OCI-LY1 (cell line): ENCODE results near the gene SPP1.
"Not testable (repeated sequence)": the region's sequence is repeated elsewhere in the genome, so short reads cannot be mapped to it uniquely, and the experiment has no call there.

ENCODE experiments used
- H2AFZ ChIP-seq: fragments of 200-600 bp; sonication (generic), shearing (Covaris generic); 2 replicates; pipeline ENCODE4 v1.6.0; 2014; ENCODE audit warnings: antibody characterized with exemption, mild to moderate bottlenecking, low read length
- H3F3A ChIP-seq: fragments of 200-600 bp; sonication (generic), shearing (Covaris generic); 2 replicates; pipeline ENCODE4 v1.6.0; 2014; ENCODE audit warnings: mild to moderate bottlenecking, antibody characterized with exemption, low read length, moderate library complexity; ENCODE audit not compliant: insufficient read depth
- H3K27ac ChIP-seq: fragments of 200-600 bp; sonication (generic); 2 replicates; pipeline ENCODE4 v1.5.1; 2014; ENCODE audit warnings: low read length, mixed run types, mild to moderate bottlenecking, low read depth; ENCODE audit not compliant: poor library complexity, severe bottlenecking
- H3K27me3 ChIP-seq: fragments of 200-600 bp; sonication (generic); 2 replicates; pipeline ENCODE4 v1.6.0; 2014; ENCODE audit warnings: antibody characterized with exemption, mild to moderate bottlenecking, low read length, moderate library complexity; ENCODE audit not compliant: insufficient read depth
- H3K36me3 ChIP-seq: fragments of 200-600 bp; sonication (generic); 2 replicates; pipeline ENCODE4 v1.6.1; 2014; ENCODE audit warnings: mild to moderate bottlenecking, antibody characterized with exemption, low read length, moderate library complexity, mixed read lengths; ENCODE audit not compliant: insufficient read depth
- H3K4me1 ChIP-seq: fragments of 200-600 bp; sonication (generic); 2 replicates; pipeline ENCODE4 v1.5.1; 2014; ENCODE audit warnings: mild to moderate bottlenecking, low read length, moderate library complexity; ENCODE audit not compliant: insufficient read depth, severe bottlenecking
- H3K4me2 ChIP-seq: fragments of 200-600 bp; sonication (generic), shearing (Covaris generic); 2 replicates; pipeline ENCODE4 v1.6.1; 2014; ENCODE audit warnings: low read length
- H3K4me3 ChIP-seq: fragments of 200-600 bp; sonication (generic); 2 replicates; pipeline ENCODE4 v1.5.1; 2014; ENCODE audit warnings: low read length, low read depth, mild to moderate bottlenecking, mixed read lengths; ENCODE audit not compliant: poor library complexity, severe bottlenecking
- H3K79me2 ChIP-seq: fragments of 200-600 bp; shearing (Covaris generic); 2 replicates; pipeline ENCODE4 v1.6.1; 2016; ENCODE audit warnings: mixed run types, low read length, mixed read lengths; ENCODE audit not compliant: insufficient read depth
- H3K9ac ChIP-seq: fragments of 200-600 bp; sonication (generic), shearing (Covaris generic); 2 replicates; pipeline ENCODE4 v1.6.1; 2014; ENCODE audit warnings: mild to moderate bottlenecking, low read length, mixed read lengths
- H3K9me2 ChIP-seq: fragments of 200-600 bp; sonication (generic), shearing (Covaris generic); 2 replicates; pipeline ENCODE4 v1.6.1; 2014; ENCODE audit warnings: low read depth, mild to moderate bottlenecking, low read length, mixed read lengths
- H3K9me3 ChIP-seq: fragments of 200-600 bp; shearing (Covaris generic); 2 replicates; pipeline ENCODE4 v1.6.1; 2014; ENCODE audit warnings: low read length, mixed read lengths
- H4K20me1 ChIP-seq: fragments of 200-600 bp; sonication (generic), shearing (Covaris generic); 2 replicates; pipeline ENCODE4 v1.6.0; 2016; ENCODE audit warnings: mild to moderate bottlenecking, low read length; ENCODE audit not compliant: insufficient read depth
- CTCF ChIP-seq: fragments of 200-600 bp; sonication (generic), shearing (Covaris generic); IDR thresholded peaks from 2 replicates; pipeline ENCODE4 v1.5.1; 2017; ENCODE audit warnings: mild to moderate bottlenecking, antibody characterized with exemption, low read length, moderate library complexity, mixed read lengths
- EZH2 ChIP-seq: fragments of 200-600 bp; sonication (generic), shearing (Covaris generic); IDR thresholded peaks from 2 replicates; pipeline ENCODE4 v1.8.0; 2017; ENCODE audit warnings: borderline replicate concordance, mixed run types, mild to moderate bottlenecking, antibody characterized with exemption, low read length, moderate library complexity, mixed read lengths

The SPP1 gene

DNA sequence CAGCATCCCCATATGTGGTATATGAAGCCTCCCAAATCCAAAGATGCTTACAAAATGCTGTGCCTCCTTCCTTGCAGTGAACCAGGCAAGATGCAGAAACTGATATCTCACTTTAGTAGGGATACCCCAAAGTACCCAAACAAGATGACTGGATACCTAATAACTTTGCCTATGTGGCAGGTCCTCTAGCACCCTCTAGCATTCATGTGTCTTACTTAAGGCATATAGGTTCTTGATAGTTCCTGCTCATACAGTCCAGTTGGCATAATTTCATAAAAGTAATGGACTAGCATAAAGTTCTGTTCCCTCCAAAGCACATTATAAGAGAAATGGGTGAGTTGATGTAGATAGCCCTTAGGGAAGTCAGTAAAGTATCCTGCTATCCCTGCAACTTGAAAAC is 36.8 kb upstream of the SPP1 start:
- Histone ChIP-seq H3K4me1 (no peaks in the 10 kb centered on the region), H2AFZ (no peak overlapping the region), H3K36me3 (no peaks in the 10 kb centered on the region), H3K27me3 (no peaks in the 10 kb centered on the region), H3K4me3 (no peak overlapping the region), H3K4me2 (no peak overlapping the region), H3K79me2 (no peaks in the 10 kb centered on the region), H3F3A (no peaks in the 10 kb centered on the region), H3K9me2 (no peaks in the 10 kb centered on the region), H3K27ac (no peak overlapping the region), H3K9ac (no peak overlapping the region), H3K9me3 (no peaks in the 10 kb centered on the region), H4K20me1 (no peaks in the 10 kb centered on the region)
- TF ChIP-seq EZH2 (no peak), CTCF (no peak)

GRCh38 chr4:87939978-87940690 is 35.4 kb upstream of the SPP1 start:
- H3F3A ChIP-seq: no peaks in the 10 kb centered on the region
- no peaks in the 10 kb centered on the region for H3K36me3 ChIP-seq
- TF ChIP-seq CTCF (no peak), EZH2 (no peak)
- H3K4me2 ChIP-seq: no peak overlapping the region
- no peaks in the 10 kb centered on the region for H4K20me1 ChIP-seq
- H3K79me2 ChIP-seq: no peaks in the 10 kb centered on the region
- H3K27ac ChIP-seq: no peak overlapping the region
- H3K27me3 ChIP-seq: no peaks in the 10 kb centered on the region
- H3K9me2 ChIP-seq: no peaks in the 10 kb centered on the region
- no peak overlapping the region for H2AFZ ChIP-seq
- H3K4me1 ChIP-seq: no peaks in the 10 kb centered on the region
- H3K9me3 ChIP-seq: no peaks in the 10 kb centered on the region
- H3K4me3 ChIP-seq: no peak overlapping the region
- no peak overlapping the region for H3K9ac ChIP-seq

GRCh38 chr4:87940809-87941208 is 34.7 kb upstream of the SPP1 start:
- H3K9me2 ChIP-seq, H4K20me1 ChIP-seq, H3K36me3 ChIP-seq, H3K4me3 ChIP-seq, H3K27me3 ChIP-seq, H2AFZ ChIP-seq, H3K4me2 ChIP-seq, H3K27ac ChIP-seq, H3K9ac ChIP-seq, H3K9me3 ChIP-seq, H3F3A ChIP-seq, H3K79me2 ChIP-seq, H3K4me1 ChIP-seq: not testable (repeated sequence)
